GM19035 (cell line): ENCODE measurements around the gene OR11G2.
"Not testable (repeated sequence)": the region's sequence is repeated elsewhere in the genome, so short reads cannot be mapped to it uniquely, and the experiment has no call there.

Experiments
- ATAC-seq: cut with Tn5 transposase; IDR thresholded peaks from one replicate; pipeline ENCODE4 v1.9.1; 2021; ENCODE audit not compliant: unreplicated experiment

The OR11G2 gene

GRCh38 chr14:20190596-20190995 lies at the start of gene OR11G2:
Gene OR11G2 (plus strand): TSS chr14:20190896. CDS start chr14:20197438, 6,542 bp downstream.
- no peak for ATAC-seq

DNA sequence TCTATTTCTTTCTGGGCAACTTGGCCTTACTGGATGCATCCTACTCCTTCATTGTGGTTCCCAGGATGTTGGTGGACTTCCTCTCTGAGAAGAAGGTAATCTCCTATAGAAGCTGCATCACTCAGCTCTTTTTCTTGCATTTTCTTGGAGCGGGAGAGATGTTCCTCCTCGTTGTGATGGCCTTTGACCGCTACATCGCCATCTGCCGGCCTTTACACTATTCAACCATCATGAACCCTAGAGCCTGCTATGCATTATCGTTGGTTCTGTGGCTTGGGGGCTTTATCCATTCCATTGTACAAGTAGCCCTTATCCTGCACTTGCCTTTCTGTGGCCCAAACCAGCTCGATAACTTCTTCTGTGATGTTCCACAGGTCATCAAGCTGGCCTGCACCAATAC lies 46.8 kb upstream of the OR11G2 start:
- ATAC-seq: no peak

DNA sequence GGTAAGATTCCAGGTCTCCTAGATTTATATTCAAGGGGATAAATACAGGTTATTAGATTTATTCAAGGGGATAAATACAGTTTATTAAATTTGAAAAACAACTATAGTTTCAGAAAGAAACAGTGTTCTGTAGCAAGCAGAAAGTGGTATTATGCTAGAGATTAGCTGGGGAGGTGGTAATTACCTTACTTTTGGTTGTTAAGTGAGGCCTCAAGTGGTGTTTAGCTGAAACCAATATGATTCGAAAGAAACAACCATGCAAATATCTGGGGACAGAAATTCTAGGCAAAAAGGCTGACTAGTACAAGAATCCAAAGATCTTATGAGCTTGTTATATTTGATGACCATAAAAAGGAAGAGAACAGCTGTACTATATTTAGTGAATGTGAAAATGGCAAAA lies 45.9 kb upstream of the OR11G2 start:
- no peak for ATAC-seq

DNA sequence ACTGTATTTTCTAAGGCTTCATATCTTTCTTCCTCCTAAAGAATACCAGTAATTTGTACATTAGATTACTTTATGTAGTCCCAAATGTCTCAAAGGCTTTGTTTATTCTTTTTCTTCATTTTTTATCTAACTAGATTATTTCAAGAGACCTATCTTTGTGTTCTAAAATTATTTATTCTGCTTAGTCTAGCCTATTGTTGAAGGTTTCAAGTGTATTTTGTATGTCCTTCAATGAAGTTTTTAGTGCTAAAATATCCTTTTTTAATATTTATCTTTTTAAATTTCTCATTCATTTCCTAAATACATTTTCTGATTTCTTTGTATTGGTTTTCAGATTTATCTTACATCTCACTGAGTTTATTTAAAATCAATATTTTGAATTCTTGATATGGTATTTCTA lies 26.2 kb upstream of the OR11G2 start:
- ATAC-seq: no peak

GRCh38 chr14:20167091-20167490 lies 23.6 kb upstream of the OR11G2 start:
- no peak for ATAC-seq

DNA sequence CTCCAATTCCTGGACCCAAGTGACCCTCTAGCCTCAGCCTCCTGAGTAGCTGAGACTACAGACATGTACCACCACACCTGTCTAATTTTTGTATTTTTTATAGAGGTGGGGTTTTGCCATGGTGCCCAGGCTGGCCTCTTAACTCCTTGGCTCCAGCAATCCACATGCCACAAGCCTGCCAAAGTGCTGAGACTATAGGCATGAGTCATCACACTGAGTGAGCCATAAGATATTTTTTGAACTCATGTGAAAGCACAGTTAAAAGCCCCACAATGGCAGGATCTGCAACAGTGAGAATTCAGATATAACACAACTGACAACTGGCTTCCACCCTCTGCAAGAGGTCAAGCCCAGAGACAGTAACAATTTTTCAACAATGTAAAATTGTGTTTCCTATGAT lies 20.8 kb upstream of the OR11G2 start:
- not testable (repeated sequence) for ATAC-seq

DNA sequence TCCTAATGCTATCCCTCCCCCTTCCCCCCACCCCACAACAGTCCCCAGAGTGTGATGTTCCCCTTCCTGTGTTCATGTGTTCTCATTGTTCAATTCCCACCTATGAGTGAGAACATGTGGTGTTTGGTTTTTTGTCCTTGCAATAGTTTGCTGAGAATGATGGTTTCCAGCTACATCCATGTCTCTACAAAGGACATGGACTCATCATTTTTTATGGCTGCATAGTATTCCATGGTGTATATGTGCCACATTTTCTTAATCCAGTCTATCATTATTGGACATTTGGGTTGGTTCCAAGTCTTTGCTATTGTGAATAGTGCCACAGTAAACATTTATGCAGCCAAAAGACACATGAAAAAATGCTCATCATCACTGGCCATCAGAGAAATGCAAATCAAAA lies 16.5 kb upstream of the OR11G2 start:
- not testable (repeated sequence) for ATAC-seq

DNA sequence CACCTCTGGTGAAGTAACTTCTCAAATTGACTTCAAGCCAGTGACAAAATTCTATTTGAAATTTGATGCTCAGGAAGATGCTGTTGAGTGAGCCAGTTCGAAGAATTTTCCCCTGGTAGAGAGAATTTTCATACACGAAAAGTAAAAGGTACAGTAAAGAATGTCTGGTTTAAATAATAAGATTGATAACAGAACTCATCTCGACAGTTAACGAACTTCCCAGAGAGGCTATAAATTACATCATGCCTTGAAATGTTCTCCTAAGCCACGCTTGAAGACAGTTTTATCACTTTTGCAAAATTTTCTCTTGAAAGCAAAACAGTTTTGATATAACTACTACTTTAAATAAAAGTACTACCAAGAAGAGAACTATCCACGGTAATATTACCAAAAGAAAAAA lies 14.4 kb upstream of the OR11G2 start:
- no peak for ATAC-seq

DNA sequence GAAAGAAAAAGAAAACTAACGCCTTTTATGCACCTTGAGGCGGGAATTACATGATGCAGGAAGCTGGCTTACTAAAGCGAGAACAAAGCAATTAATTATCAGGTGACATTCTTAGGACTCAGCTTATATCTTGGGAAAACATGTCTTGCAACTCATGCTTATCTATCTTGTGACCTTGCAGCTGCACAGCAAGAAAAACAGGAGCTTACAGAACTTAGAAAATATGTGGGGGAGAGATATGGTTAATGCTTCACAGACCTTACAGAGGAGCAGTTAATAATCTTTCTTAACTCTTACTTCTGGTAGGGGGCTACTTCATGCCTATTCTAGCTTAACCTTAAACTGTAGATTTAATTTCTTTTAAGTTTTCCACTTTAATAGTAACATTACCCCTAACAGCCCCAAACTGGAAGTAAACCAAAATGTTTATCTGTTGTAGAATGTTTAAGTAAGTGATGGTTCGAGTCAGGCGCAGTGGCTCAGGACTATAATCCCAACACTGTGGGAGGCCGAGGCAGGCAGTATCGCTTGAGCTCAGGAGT lies 13.2 kb upstream of the OR11G2 start:
- ATAC-seq: no peak

DNA sequence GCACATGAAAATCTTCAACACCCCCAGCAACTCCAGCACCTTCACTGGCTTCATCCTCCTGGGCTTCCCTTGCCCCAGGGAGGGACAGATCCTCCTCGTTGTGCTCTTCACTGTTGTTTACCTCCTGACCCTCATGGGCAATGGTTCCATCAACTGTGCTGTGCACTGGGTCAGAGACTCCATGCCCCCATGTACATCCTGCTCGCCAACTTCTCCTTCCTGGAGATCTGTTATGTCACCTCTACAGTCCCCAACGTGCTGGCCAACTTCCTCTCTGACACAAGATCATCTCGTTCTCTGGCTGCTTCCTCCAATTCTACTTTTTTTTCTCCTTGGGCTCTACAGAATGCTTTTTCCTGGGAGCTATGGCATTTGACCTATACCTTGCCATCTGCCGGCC lies 11.5 kb upstream of the OR11G2 start:
- no peak for ATAC-seq

- no peak for ATAC-seq
Measured at GRCh38 chr14:20179880-20180279, 10.8 kb upstream of the OR11G2 start.

GRCh38 chr14:20180486-20180885 lies 10.2 kb upstream of the OR11G2 start:
- no peak for ATAC-seq

- ATAC-seq: no peak
Measured at GRCh38 chr14:20184181-20184580, 6.5 kb upstream of the OR11G2 start.

DNA sequence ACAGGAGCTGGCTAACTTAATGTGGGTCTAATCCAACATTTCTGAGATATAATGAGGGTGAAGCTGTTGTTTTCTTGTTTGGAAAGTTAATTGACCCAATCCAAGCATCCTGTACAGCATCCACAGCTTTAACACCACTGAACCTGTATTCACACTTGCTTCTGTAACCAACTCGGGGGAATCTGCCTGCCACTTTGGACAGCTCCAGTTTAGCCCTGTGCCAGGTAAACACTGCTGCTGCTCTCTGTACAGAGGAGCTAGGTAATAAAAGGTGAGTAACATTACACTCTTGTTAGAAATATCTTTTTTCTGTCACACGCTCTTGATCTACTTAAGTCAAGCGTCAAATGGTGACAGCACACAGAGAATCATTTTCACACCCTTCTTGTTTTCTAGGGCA lies 700 bp downstream of the OR11G2 start:
- no peak for ATAC-seq

GRCh38 chr14:20194101-20194500 lies 3.4 kb downstream of the OR11G2 start:
- ATAC-seq: no peak

GRCh38 chr14:20195170-20195569 lies 4.5 kb downstream of the OR11G2 start:
- ATAC-seq: not testable (repeated sequence)

DNA sequence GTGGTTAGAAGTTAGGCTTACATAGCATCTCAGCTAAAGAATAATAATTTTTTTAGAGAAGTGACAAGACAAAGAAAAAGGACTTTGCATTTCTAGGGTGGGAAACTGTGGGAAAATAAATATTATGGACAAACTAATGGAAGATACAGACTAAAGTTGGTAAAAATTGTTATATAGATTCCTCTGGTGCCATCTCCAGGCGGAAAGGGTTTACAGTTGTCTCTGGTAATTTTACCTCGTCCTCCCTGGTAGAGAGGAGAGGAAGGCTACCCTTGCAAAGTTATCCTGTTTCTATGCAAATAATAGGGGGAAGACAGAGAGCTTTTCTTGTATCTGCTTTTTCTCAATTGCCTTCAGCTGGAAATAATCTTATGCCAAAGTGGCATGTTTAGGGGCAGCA lies 5.2 kb downstream of the OR11G2 start:
- no peak for ATAC-seq

DNA sequence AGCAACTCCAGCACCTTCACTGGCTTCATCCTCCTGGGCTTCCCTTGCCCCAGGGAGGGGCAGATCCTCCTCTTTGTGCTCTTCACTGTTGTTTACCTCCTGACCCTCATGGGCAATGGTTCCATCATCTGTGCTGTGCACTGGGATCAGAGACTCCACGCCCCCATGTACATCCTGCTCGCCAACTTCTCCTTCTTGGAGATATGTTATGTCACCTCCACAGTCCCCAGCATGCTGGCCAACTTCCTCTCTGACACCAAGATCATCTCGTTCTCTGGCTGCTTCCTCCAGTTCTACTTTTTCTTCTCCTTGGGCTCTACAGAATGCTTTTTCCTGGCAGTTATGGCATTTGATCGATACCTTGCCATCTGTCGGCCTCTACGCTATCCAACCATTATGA lies 6.8 kb downstream of the OR11G2 start:
- ATAC-seq: no peak

GRCh38 chr14:20198991-20199390 lies 8.3 kb downstream of the OR11G2 start:
- no peak for ATAC-seq

DNA sequence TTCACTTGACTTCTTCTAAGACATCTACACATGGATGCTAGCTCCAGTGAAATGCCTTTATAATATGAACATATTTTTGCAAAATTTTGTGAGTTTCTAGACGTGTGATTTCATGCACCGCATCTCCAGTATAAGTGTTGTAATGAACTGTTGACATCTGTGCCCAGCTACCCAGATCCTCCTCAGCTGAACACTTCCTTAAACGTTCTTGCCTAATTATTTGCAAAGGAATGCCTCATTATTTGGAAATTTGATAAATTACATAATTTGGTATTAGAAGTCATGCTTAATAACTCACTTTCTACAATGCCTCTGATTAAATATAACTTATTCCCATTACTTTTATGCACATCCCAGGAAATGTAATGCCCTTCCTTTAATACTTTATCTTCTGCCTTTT lies 14.0 kb downstream of the OR11G2 start:
- no peak for ATAC-seq

DNA sequence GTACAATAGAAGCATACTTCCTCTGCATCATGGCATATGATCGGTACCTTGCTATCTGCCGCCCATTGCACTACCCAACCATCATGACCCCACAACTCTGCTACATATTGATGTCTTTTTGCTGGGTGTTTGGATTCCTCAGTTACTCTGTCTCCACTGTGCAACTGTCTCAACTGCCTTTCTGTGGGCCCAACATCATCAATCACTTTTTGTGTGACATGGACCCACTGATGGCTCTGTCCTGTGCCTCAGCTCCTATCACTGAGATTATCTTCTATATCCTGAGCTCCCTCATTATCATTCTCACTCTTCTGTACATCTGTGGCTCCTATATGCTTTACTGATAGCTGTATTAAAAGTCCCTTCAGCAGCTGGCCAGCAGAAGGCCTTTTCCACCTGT lies 18.9 kb downstream of the OR11G2 start:
- no peak for ATAC-seq

- ATAC-seq: not testable (repeated sequence)
Measured at GRCh38 chr14:20212406-20212805, 21.7 kb downstream of the OR11G2 start.

GRCh38 chr14:20215196-20215595 lies 24.5 kb downstream of the OR11G2 start:
- ATAC-seq: no peak

GRCh38 chr14:20219033-20219432 lies 28.3 kb downstream of the OR11G2 start:
- no peak for ATAC-seq
